Small intestine (tissue), 7 donors: ENCODE data around the gene KAT2A. TPM values are rescaled to one million over a fixed set of nuclear protein-coding genes. Genes with fewer than 3 reads are reported as not detected.

Source experiments
- DNase-seq, 2 donors: peaks; one replicate each; pipeline versions ENCODE4 v3.0.0 to v3.0.0-alpha.2; 2013
- FAIRE-seq: peaks from 2 replicates; lab custom pipeline; 2012; peaks lifted over from hg19 to GRCh38; lab: Jason Lieb, UNC
- H3K27ac ChIP-seq, 3 donors: one replicate each; pipeline ENCODE4 v1.5.1; 2013; ENCODE audit warnings: low read length in 2 of 3, mild to moderate bottlenecking in 2 of 3, control low read depth in 1 of 3, inconsistent platforms in 1 of 3, low read depth in 1 of 3, moderate library complexity in 1 of 3
- H3K27me3 ChIP-seq, 3 donors: one replicate each; pipeline ENCODE4 v1.6.1; 2013; ENCODE audit warnings: low read length in 3 of 3, inconsistent platforms in 1 of 3; ENCODE audit not compliant: control insufficient read depth in 3 of 3, insufficient read depth in 3 of 3
- H3K36me3 ChIP-seq, 3 donors: one replicate each; pipeline ENCODE4 v1.6.1; 2013; ENCODE audit warnings: low read length in 3 of 3, inconsistent platforms in 1 of 3, low read depth in 1 of 3, mild to moderate bottlenecking in 1 of 3, moderate library complexity in 1 of 3; ENCODE audit not compliant: control insufficient read depth in 3 of 3, insufficient read depth in 2 of 3
- H3K4me1 ChIP-seq, 3 donors: one replicate each; pipeline ENCODE4 v1.6.1; 2013; ENCODE audit warnings: low read length in 2 of 3, inconsistent platforms in 1 of 3, low read depth in 1 of 3, mild to moderate bottlenecking in 1 of 3, moderate library complexity in 1 of 3; ENCODE audit not compliant: control insufficient read depth in 3 of 3, insufficient read depth in 2 of 3
- H3K4me3 ChIP-seq, 3 donors: one replicate each; pipeline ENCODE4 v1.5.1; 2013; ENCODE audit warnings: low read length in 3 of 3, control low read depth in 1 of 3, inconsistent platforms in 1 of 3, low read depth in 1 of 3, mild to moderate bottlenecking in 1 of 3, moderate library complexity in 1 of 3
- H3K9me3 ChIP-seq, 2 donors: one replicate each; pipeline ENCODE4 v1.6.1; 2013; ENCODE audit warnings: low read depth in 1 of 2, low read length in 1 of 2; ENCODE audit not compliant: control insufficient read depth in 2 of 2, insufficient read depth in 1 of 2
- WGBS, 3 donors: extraction: QIAGEN DNeasy Blood & Tissue Kit; methylation state at CpG; one replicate each; pipeline ENCODE4 v1.1.7; 2013; 5-methylcytosine and 5-hydroxymethylcytosine counted together
- polyA plus RNA-seq, 4 donors: library from polyadenylated mRNA; stranded (reverse) in 3 of 4; unstranded in 1 of 4; fragments of 200-250 nt in 3 of 4; fragments of 120-200 nt in 1 of 4; gene quantifications; one replicate each; pipeline versions ENCODE4 v1.2.1 to v1.2.3, GENCODE V29; 2013
- donor health status: healthy with polysubstance abuse.
- donor health status: control.
- donor health status: control.
- donor health status: Bipolar disorder and iron deficiency.
- donor health status: healthy.

The KAT2A gene
- polyA plus RNA-seq, 4 donors: 8.6 to 40.1 (median 26.2) TPM

GRCh38 chr17:42122371-42123303, 1.5 kb upstream of the KAT2A start, which contains the start of gene HSPB9:
HSPB9 (plus strand) TSS chr17:42122804; CDS start chr17:42122851, 47 bp downstream.
- Histone ChIP-seq H3K4me1 (peaks cover 0 to 26% (median 0%) of the 10 kb centered on the region in 3 donors), H3K9me3 (no peaks in the 10 kb centered on the region), H3K4me3 (peak within 1 kb of the TSS in 1 of 3 donors; percentile 2), H3K27ac (peak within 1 kb of the TSS in 2 of 3 donors; percentile 41 to 53), H3K27me3 (no peaks in the 10 kb centered on the region), H3K36me3 (peaks cover 5 to 50% (median 9%) of the 10 kb centered on the region in 3 donors)
- DNase-seq: peak; percentile 91 to 94
- no peak for FAIRE-seq
- WGBS, 3 donors: 36 to 61% (median 50%) methylated on average over 56 to 61 of the region's 61 CpGs

- WGBS, 3 donors: 33 to 44% (median 42%) methylated on average over 7 of the region's 7 CpGs
- no peaks in the 10 kb centered on the region for H3K27me3 ChIP-seq
- peaks cover 0 to 26% (median 0%) of the 10 kb centered on the region in 3 donors for H3K4me1 ChIP-seq
- H3K4me3 ChIP-seq: peak overlapping the region in 2 of 3 donors; percentile 45 to 69
- no peak overlapping the region for H3K27ac ChIP-seq
- no peak for FAIRE-seq
- H3K36me3 ChIP-seq: peaks cover 0 to 52% (median 2%) of the 10 kb centered on the region in 3 donors
- H3K9me3 ChIP-seq: no peaks in the 10 kb centered on the region
- no peak for DNase-seq
Observed at GRCh38 chr17:42120161-42120769, 902 bp downstream of the KAT2A start.

GRCh38 chr17:42119301-42119700, 1.9 kb downstream of the KAT2A start:
- no peak for FAIRE-seq
- 67 to 83% (median 75%) methylated on average over 18 of the region's 18 CpGs for WGBS, 3 donors

GRCh38 chr17:42118545-42118944, 2.6 kb downstream of the KAT2A start:
- Histone ChIP-seq H3K4me3 (no peak overlapping the region), H3K27ac (no peak overlapping the region), H3K36me3 (peaks cover 0 to 58% (median 0%) of the 10 kb centered on the region in 3 donors), H3K4me1 (peaks cover 0 to 27% (median 0%) of the 10 kb centered on the region in 3 donors), H3K27me3 (no peaks in the 10 kb centered on the region), H3K9me3 (no peaks in the 10 kb centered on the region)
- DNase-seq (peak; percentile 37 to 44), FAIRE-seq (no peak)
- 76 to 84% (median 78%) methylated on average over 2 of the region's 2 CpGs for WGBS, 3 donors

More at GRCh38 chr17:42119301-42119700, 1.9 kb downstream of the KAT2A start:
- Histone ChIP-seq H3K4me3 (no peak overlapping the region), H3K4me1 (peaks cover 0 to 26% (median 0%) of the 10 kb centered on the region in 3 donors), H3K27me3 (no peaks in the 10 kb centered on the region), H3K9me3 (no peaks in the 10 kb centered on the region), H3K36me3 (peaks cover 0 to 54% (median 0%) of the 10 kb centered on the region in 3 donors), H3K27ac (no peak overlapping the region)
- DNase-seq: peak in 1 of 2 donors; percentile 16

- DNase-seq: no peak
- no peak overlapping the region for H3K27ac ChIP-seq
- H3K9me3 ChIP-seq: no peaks in the 10 kb centered on the region
- H3K4me3 ChIP-seq: no peak overlapping the region
- peaks cover 0 to 31% (median 0%) of the 10 kb centered on the region in 3 donors for H3K4me1 ChIP-seq
- 92 to 100% (median 95%) methylated on average over 3 to 4 of the region's 4 CpGs for WGBS, 3 donors
- H3K27me3 ChIP-seq: no peaks in the 10 kb centered on the region
- peaks cover 0 to 62% (median 0%) of the 10 kb centered on the region in 3 donors for H3K36me3 ChIP-seq
- no peak for FAIRE-seq
Observed at GRCh38 chr17:42118126-42118510, 3.0 kb downstream of the KAT2A start.

GRCh38 chr17:42117397-42118125, 3.6 kb downstream of the KAT2A start:
- WGBS, 3 donors: 88 to 90% (median 89%) methylated on average over 30 of the region's 30 CpGs
- Histone ChIP-seq H3K9me3 (no peaks in the 10 kb centered on the region), H3K36me3 (peaks cover 0 to 66% (median 0%) of the 10 kb centered on the region in 3 donors), H3K4me1 (peaks cover 0 to 31% (median 0%) of the 10 kb centered on the region in 3 donors), H3K27me3 (no peaks in the 10 kb centered on the region), H3K4me3 (no peak overlapping the region), H3K27ac (no peak overlapping the region)
- FAIRE-seq: no peak
- DNase-seq: no peak

GRCh38 chr17:42116705-42117396, 4.3 kb downstream of the KAT2A start:
- H3K27ac ChIP-seq: no peak overlapping the region
- H3K9me3 ChIP-seq: no peaks in the 10 kb centered on the region
- peaks cover 0 to 66% (median 0%) of the 10 kb centered on the region in 3 donors for H3K36me3 ChIP-seq
- peaks cover 0 to 28% (median 0%) of the 10 kb centered on the region in 3 donors for H3K4me1 ChIP-seq
- 30 to 39% (median 35%) methylated on average over 18 of the region's 18 CpGs for WGBS, 3 donors
- H3K27me3 ChIP-seq: no peaks in the 10 kb centered on the region
- FAIRE-seq: no peak
- DNase-seq: peak; percentile 87 to 88
- no peak overlapping the region for H3K4me3 ChIP-seq
